WTC11 (cell line): Measurements from ENCODE around the gene NFIA. TPM values are rescaled to one million over a fixed set of nuclear protein-coding genes. Genes with fewer than 3 reads are reported as not detected.

Source experiments
- ATAC-seq: fragments of 200-7000 bp; cut with Tn5 transposase; 2 replicates; pipeline ENCODE4 v1.10.0; 2021; ENCODE audit warnings: mild to moderate bottlenecking, moderate library complexity
- CTCF ChIA-PET: fragments of 300-600 bp; sonication (Branson Sonifier 250); formaldehyde crosslinking; loops from one replicate; lab custom pipeline; 2021; ENCODE audit warnings: antibody characterized with exemption; lab: Charles Lee
- POLR2A ChIA-PET: fragments of 350-600 bp; sonication (Branson Sonifier 250); formaldehyde crosslinking; loops from one replicate; lab custom pipeline; 2021; ENCODE audit warnings: antibody characterized with exemption; lab: Charles Lee
- DNase-seq: peaks from one replicate; pipeline ENCODE4 v3.0.0; 2021; ENCODE audit warnings: low spot score
- H3K27ac Mint-ChIP-seq: 2 replicates; pipeline ENCODE4 v1.8.0; 2021; ENCODE audit warnings: mixed read lengths
- H3K27me3 Mint-ChIP-seq: 2 replicates; pipeline ENCODE4 v1.8.0; 2021; ENCODE audit warnings: low read depth, mild to moderate bottlenecking, moderate library complexity, mixed read lengths
- H3K36me3 Mint-ChIP-seq: 2 replicates; pipeline ENCODE4 v1.8.0; 2021; ENCODE audit warnings: mixed read lengths
- H3K4me1 Mint-ChIP-seq: 2 replicates; pipeline ENCODE4 v1.8.0; 2022; ENCODE audit warnings: mixed read lengths
- H3K4me3 Mint-ChIP-seq: 2 replicates; pipeline ENCODE4 v1.8.0; 2021; ENCODE audit warnings: mild to moderate bottlenecking, moderate library complexity, mixed read lengths
- H3K9me3 Mint-ChIP-seq: 2 replicates; pipeline ENCODE4 v1.8.0; 2021; ENCODE audit warnings: mixed read lengths
- CBFB ChIP-seq: sonication (generic); formaldehyde crosslinking; IDR thresholded peaks from 2 replicates; pipeline ENCODE4 v1.8.1; 2022; ENCODE audit warnings: mild to moderate bottlenecking, low read depth, missing genetic modification reagents
- CREM ChIP-seq: sonication (generic); formaldehyde crosslinking; IDR thresholded peaks from 2 replicates; pipeline ENCODE4 v1.8.1; 2022; ENCODE audit warnings: mild to moderate bottlenecking, missing genetic modification reagents, moderate library complexity
- E2F4 ChIP-seq: sonication (generic); formaldehyde crosslinking; IDR thresholded peaks from 2 replicates; pipeline ENCODE4 v1.8.1; 2022; ENCODE audit warnings: low read depth, mild to moderate bottlenecking, moderate library complexity, missing genetic modification reagents, borderline replicate concordance
- ELF4 ChIP-seq: sonication (generic); formaldehyde crosslinking; IDR thresholded peaks from 2 replicates; pipeline ENCODE4 v1.8.1; 2022; ENCODE audit warnings: low read depth, mild to moderate bottlenecking, moderate library complexity, missing genetic modification reagents
- FOXJ3 ChIP-seq: sonication (generic); formaldehyde crosslinking; IDR thresholded peaks from 2 replicates; pipeline ENCODE4 v1.9.0; 2021; ENCODE audit warnings: missing genetic modification reagents, mild to moderate bottlenecking, borderline replicate concordance
- GTF2I ChIP-seq: fragments of 250-450 bp; sonication (Bioruptor Pico); conservative IDR thresholded peaks from 2 replicates; pipeline ENCODE4 v1.4.0; 2021; ENCODE audit warnings: mild to moderate bottlenecking
- JAZF1 ChIP-seq: fragments of 250-450 bp; sonication (Bioruptor Pico); IDR thresholded peaks from 2 replicates; pipeline ENCODE4 v1.9.0; 2021; ENCODE audit warnings: moderate library complexity, mild to moderate bottlenecking, inconsistent platforms
- KAT7 ChIP-seq: sonication (generic); formaldehyde crosslinking; IDR thresholded peaks from 2 replicates; pipeline ENCODE4 v1.8.1; 2023; ENCODE audit warnings: missing genetic modification reagents, mild to moderate bottlenecking, borderline replicate concordance
- MYBL2 ChIP-seq: sonication (generic); formaldehyde crosslinking; IDR thresholded peaks from 2 replicates; pipeline ENCODE4 v1.8.1; 2023; ENCODE audit warnings: mild to moderate bottlenecking, moderate library complexity, missing genetic modification reagents
- NFATC4 ChIP-seq: fragments of 250-450 bp; sonication (Bioruptor Pico); IDR thresholded peaks from 2 replicates; pipeline ENCODE4 v1.9.0; 2021; ENCODE audit warnings: mild to moderate bottlenecking
- NR3C1 ChIP-seq: sonication (generic); formaldehyde crosslinking; conservative IDR thresholded peaks from 2 replicates; pipeline ENCODE4 v1.8.1; 2023; ENCODE audit warnings: low read depth, mild to moderate bottlenecking, missing genetic modification reagents
- TEAD4 ChIP-seq: sonication (generic); formaldehyde crosslinking; IDR thresholded peaks from 2 replicates; pipeline ENCODE4 v1.8.0; 2022; ENCODE audit warnings: mild to moderate bottlenecking, missing genetic modification reagents
- TP53 ChIP-seq: sonication (generic); formaldehyde crosslinking; IDR thresholded peaks from 2 replicates; pipeline ENCODE4 v1.8.1; 2023; ENCODE audit warnings: mild to moderate bottlenecking, missing genetic modification reagents
- ZBTB21 ChIP-seq: sonication (generic); formaldehyde crosslinking; IDR thresholded peaks from 2 replicates; pipeline ENCODE4 v1.8.1; 2023; ENCODE audit warnings: mild to moderate bottlenecking, missing genetic modification reagents, borderline replicate concordance
- ZBTB43 ChIP-seq: sonication (generic); formaldehyde crosslinking; IDR thresholded peaks from 2 replicates; pipeline ENCODE4 v1.8.1; 2023; ENCODE audit warnings: mild to moderate bottlenecking, missing genetic modification reagents
- ZNF219 ChIP-seq: sonication (generic); formaldehyde crosslinking; IDR thresholded peaks from 2 replicates; pipeline ENCODE4 v1.8.0; 2023; ENCODE audit warnings: missing genetic modification reagents, mild to moderate bottlenecking, borderline replicate concordance
- ZNF396 ChIP-seq: fragments of 250-450 bp; sonication (Bioruptor Pico); IDR thresholded peaks from 2 replicates; pipeline ENCODE4 v1.8.0; 2021; ENCODE audit warnings: mild to moderate bottlenecking, moderate library complexity, borderline replicate concordance
- total RNA-seq: library from RNA; stranded (reverse); gene quantifications from 3 replicates; pipeline ENCODE4 v1.2.3, GENCODE V29; 2021
- TF ChIP-seq, protein P1 (sequence below): sonication (generic); formaldehyde crosslinking; IDR thresholded peaks from 2 replicates; pipeline ENCODE4 v1.8.1; 2022; ENCODE audit warnings: low read depth, missing genetic modification reagents, borderline replicate concordance
- TF ChIP-seq, protein P2 (sequence below): fragments of 250-450 bp; sonication (Bioruptor Pico); IDR thresholded peaks from 2 replicates; pipeline ENCODE4 v2.1.2; 2022; ENCODE audit warnings: mild to moderate bottlenecking, moderate library complexity
- TF ChIP-seq, protein P3 (sequence below): sonication (generic); formaldehyde crosslinking; IDR thresholded peaks from 2 replicates; pipeline ENCODE4 v1.8.1; 2022; ENCODE audit warnings: mild to moderate bottlenecking, missing genetic modification reagents, moderate library complexity, borderline replicate concordance
- TF ChIP-seq, protein P4 (sequence below): sonication (generic); formaldehyde crosslinking; conservative IDR thresholded peaks from 2 replicates; pipeline ENCODE4 v1.8.1; 2023; ENCODE audit warnings: mild to moderate bottlenecking, low read depth, missing genetic modification reagents, moderate library complexity
- TF ChIP-seq, protein P5 (sequence below): sonication (generic); formaldehyde crosslinking; IDR thresholded peaks from 2 replicates; pipeline ENCODE4 v1.8.0; 2023; ENCODE audit warnings: missing genetic modification reagents, mild to moderate bottlenecking, borderline replicate concordance

Gene NFIA
- total RNA-seq, 1 experiment from 2014 or later = 16.7 TPM

DNA sequence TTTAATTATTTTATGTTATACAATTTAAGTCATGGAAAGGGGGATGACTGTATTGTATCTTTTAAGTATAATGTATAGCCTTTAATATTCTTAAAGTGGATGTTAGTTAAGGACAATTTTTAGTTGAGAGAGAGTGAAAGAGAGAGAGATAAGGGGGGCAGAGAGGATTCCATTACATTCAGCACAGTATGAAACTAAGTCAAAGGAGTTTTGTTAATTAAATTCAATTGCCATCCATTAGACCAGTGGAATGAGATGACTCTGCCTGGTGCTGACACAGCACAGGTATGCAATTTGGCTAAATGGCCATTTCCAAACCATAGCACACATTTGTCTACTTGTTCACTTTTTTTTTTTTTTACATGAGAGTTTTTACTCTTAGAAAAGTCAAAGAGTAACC is 27.5 kb downstream of the NFIA start:
- Mint-ChIP-seq H3K4me1 (peaks cover 36% of the 10 kb centered on the region), H3K9me3 (peaks cover 29% of the 10 kb centered on the region)
- CTCF ChIA-PET = no interaction called here

DNA sequence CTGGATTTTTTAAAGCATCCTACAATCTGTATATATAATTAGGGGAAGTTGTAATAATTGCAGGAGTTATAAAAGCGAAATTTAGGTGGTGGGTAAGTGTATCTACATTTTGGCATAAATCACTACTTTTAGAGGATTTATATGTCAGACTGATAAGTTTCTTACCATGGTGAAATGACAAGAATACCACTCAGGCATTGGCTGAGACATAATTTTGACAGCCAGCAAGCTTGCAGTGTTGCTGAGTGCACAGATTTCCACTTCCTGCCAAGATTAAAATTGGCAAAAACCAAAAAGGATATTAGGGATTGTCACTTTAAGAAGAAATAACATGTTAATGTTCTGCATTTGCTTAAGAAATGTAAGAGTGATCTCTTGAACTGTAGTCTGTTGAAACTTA is 28.2 kb downstream of the NFIA start:
- Mint-ChIP-seq H3K27me3 (no peaks in the 10 kb centered on the region), H3K4me1 (peaks cover 42% of the 10 kb centered on the region), H3K36me3 (peaks cover 26% of the 10 kb centered on the region), H3K4me3 (no peak overlapping the region), H3K9me3 (peaks cover 29% of the 10 kb centered on the region), H3K27ac (no peak overlapping the region)
- ATAC-seq = no peak
- POLR2A ChIA-PET = no interaction called here
- DNase-seq = no peak
- CTCF ChIA-PET = interaction anchor here (0.7 kb wide), 1 partner anchor 61 kb away, joined by 3 read pairs; no protein-coding TSS in a partner anchor
- no peak for TF ChIP-seq E2F4 (CRISPR knock-in tag)
- no peak for TF ChIP-seq CREM (CRISPR knock-in tag)
- TF ChIP-seq, protein P1, sequence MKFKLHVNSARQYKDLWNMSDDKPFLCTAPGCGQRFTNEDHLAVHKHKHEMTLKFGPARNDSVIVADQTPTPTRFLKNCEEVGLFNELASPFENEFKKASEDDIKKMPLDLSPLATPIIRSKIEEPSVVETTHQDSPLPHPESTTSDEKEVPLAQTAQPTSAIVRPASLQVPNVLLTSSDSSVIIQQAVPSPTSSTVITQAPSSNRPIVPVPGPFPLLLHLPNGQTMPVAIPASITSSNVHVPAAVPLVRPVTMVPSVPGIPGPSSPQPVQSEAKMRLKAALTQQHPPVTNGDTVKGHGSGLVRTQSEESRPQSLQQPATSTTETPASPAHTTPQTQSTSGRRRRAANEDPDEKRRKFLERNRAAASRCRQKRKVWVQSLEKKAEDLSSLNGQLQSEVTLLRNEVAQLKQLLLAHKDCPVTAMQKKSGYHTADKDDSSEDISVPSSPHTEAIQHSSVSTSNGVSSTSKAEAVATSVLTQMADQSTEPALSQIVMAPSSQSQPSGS (CRISPR knock-in tag) = no peak
- no peak for TF ChIP-seq FOXJ3 (CRISPR knock-in tag)
- TF ChIP-seq, protein P2, sequence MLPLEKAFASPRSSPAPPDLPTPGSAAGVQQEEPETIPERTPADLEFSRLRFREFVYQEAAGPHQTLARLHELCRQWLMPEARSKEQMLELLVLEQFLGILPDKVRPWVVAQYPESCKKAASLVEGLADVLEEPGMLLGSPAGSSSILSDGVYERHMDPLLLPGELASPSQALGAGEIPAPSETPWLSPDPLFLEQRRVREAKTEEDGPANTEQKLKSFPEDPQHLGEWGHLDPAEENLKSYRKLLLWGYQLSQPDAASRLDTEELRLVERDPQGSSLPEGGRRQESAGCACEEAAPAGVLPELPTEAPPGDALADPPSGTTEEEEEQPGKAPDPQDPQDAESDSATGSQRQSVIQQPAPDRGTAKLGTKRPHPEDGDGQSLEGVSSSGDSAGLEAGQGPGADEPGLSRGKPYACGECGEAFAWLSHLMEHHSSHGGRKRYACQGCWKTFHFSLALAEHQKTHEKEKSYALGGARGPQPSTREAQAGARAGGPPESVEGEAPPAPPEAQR = no peak

More for the DNA sequence above, 27.5 kb downstream of the NFIA start:
- no peak for DNase-seq
- no peak for TF ChIP-seq ZBTB43
- TF ChIP-seq, protein P3, sequence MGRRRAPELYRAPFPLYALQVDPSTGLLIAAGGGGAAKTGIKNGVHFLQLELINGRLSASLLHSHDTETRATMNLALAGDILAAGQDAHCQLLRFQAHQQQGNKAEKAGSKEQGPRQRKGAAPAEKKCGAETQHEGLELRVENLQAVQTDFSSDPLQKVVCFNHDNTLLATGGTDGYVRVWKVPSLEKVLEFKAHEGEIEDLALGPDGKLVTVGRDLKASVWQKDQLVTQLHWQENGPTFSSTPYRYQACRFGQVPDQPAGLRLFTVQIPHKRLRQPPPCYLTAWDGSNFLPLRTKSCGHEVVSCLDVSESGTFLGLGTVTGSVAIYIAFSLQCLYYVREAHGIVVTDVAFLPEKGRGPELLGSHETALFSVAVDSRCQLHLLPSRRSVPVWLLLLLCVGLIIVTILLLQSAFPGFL (CRISPR knock-in tag) = no peak
- TF ChIP-seq TP53 (CRISPR knock-in tag) = no peak
- no peak for TF ChIP-seq CREM (CRISPR knock-in tag)
- no peak for TF ChIP-seq ZNF219 (CRISPR knock-in tag)
- TF ChIP-seq GTF2I = no peak
- no peak for TF ChIP-seq NFATC4 (CRISPR knock-in tag)
- TF ChIP-seq, protein P4, sequence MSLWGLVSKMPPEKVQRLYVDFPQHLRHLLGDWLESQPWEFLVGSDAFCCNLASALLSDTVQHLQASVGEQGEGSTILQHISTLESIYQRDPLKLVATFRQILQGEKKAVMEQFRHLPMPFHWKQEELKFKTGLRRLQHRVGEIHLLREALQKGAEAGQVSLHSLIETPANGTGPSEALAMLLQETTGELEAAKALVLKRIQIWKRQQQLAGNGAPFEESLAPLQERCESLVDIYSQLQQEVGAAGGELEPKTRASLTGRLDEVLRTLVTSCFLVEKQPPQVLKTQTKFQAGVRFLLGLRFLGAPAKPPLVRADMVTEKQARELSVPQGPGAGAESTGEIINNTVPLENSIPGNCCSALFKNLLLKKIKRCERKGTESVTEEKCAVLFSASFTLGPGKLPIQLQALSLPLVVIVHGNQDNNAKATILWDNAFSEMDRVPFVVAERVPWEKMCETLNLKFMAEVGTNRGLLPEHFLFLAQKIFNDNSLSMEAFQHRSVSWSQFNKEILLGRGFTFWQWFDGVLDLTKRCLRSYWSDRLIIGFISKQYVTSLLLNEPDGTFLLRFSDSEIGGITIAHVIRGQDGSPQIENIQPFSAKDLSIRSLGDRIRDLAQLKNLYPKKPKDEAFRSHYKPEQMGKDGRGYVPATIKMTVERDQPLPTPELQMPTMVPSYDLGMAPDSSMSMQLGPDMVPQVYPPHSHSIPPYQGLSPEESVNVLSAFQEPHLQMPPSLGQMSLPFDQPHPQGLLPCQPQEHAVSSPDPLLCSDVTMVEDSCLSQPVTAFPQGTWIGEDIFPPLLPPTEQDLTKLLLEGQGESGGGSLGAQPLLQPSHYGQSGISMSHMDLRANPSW (CRISPR knock-in tag) = no peak
- TF ChIP-seq MYBL2 (CRISPR knock-in tag) = no peak
- TF ChIP-seq, protein P5, sequence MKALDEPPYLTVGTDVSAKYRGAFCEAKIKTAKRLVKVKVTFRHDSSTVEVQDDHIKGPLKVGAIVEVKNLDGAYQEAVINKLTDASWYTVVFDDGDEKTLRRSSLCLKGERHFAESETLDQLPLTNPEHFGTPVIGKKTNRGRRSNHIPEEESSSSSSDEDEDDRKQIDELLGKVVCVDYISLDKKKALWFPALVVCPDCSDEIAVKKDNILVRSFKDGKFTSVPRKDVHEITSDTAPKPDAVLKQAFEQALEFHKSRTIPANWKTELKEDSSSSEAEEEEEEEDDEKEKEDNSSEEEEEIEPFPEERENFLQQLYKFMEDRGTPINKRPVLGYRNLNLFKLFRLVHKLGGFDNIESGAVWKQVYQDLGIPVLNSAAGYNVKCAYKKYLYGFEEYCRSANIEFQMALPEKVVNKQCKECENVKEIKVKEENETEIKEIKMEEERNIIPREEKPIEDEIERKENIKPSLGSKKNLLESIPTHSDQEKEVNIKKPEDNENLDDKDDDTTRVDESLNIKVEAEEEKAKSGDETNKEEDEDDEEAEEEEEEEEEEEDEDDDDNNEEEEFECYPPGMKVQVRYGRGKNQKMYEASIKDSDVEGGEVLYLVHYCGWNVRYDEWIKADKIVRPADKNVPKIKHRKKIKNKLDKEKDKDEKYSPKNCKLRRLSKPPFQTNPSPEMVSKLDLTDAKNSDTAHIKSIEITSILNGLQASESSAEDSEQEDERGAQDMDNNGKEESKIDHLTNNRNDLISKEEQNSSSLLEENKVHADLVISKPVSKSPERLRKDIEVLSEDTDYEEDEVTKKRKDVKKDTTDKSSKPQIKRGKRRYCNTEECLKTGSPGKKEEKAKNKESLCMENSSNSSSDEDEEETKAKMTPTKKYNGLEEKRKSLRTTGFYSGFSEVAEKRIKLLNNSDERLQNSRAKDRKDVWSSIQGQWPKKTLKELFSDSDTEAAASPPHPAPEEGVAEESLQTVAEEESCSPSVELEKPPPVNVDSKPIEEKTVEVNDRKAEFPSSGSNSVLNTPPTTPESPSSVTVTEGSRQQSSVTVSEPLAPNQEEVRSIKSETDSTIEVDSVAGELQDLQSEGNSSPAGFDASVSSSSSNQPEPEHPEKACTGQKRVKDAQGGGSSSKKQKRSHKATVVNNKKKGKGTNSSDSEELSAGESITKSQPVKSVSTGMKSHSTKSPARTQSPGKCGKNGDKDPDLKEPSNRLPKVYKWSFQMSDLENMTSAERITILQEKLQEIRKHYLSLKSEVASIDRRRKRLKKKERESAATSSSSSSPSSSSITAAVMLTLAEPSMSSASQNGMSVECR (CRISPR knock-in tag) = no peak
- no peak for TF ChIP-seq ELF4 (CRISPR knock-in tag)
- TF ChIP-seq NR3C1 (CRISPR knock-in tag) = no peak
- no peak for TF ChIP-seq KAT7 (CRISPR knock-in tag)
- TF ChIP-seq JAZF1 (CRISPR knock-in tag) = no peak
- no peak for TF ChIP-seq TEAD4 (CRISPR knock-in tag)
- TF ChIP-seq ZBTB21 (CRISPR knock-in tag) = no peak
- TF ChIP-seq CBFB (CRISPR knock-in tag) = no peak
- TF ChIP-seq ZNF396 (CRISPR knock-in tag) = no peak
- TF ChIP-seq, all 79 proteins: peak for 0
- Mint-ChIP-seq H3K27me3 (no peaks in the 10 kb centered on the region), H3K36me3 (peaks cover 26% of the 10 kb centered on the region), H3K4me3 (no peak overlapping the region), H3K27ac (no peak overlapping the region)
- peak; percentile 60; the same call in 1 of the 2 replicates for ATAC-seq
- POLR2A ChIA-PET = no interaction called here
